H1 (cell line): ENCODE measurements around the gene GTPBP10. TPM values are rescaled to one million over a fixed set of nuclear protein-coding genes. Genes with fewer than 3 reads are reported as not detected.

Experiments
- CTCF ChIA-PET: fragments of 300-600 bp; sonication (Branson Sonifier 250); formaldehyde crosslinking; loops from one replicate; lab custom pipeline; 2021; ENCODE audit not compliant: partially characterized antibody; lab: Charles Lee
- POLR2A ChIA-PET: fragments of 300-600 bp; sonication (Branson Sonifier 250); formaldehyde crosslinking; loops from one replicate; lab custom pipeline; 2021; ENCODE audit warnings: inconsistent platforms; ENCODE audit not compliant: partially characterized antibody; lab: Charles Lee
- DNase-seq, 2 experiments: peaks; one replicate each; pipeline versions ENCODE4 v3.0.0 to v3.0.0-alpha.2; 2010 to 2022; ENCODE audit warnings: low spot score in 2 of 2, low read depth in 1 of 2, mixed read lengths in 1 of 2
- FAIRE-seq: peaks from 2 replicates; lab custom pipeline; 2011; peaks lifted over from hg19 to GRCh38; lab: Jason Lieb, UNC
- H2AFZ ChIP-seq: 2 replicates; pipeline ENCODE4 v1.8.1; 2012; ENCODE audit warnings: low read length, inconsistent platforms
- H2AK5ac ChIP-seq: 2 replicates; pipeline ENCODE4 v1.6.1; 2013; ENCODE audit warnings: low read depth, low read length
- H2BK120ac ChIP-seq: replicated peaks from 2 replicates; pipeline ENCODE3; 2013; ENCODE audit warnings: low read depth, low read length, inconsistent platforms
- H2BK12ac ChIP-seq: 2 replicates; pipeline ENCODE4 v1.6.1; 2013; ENCODE audit warnings: low read depth, low read length
- H2BK15ac ChIP-seq: 2 replicates; pipeline ENCODE4 v1.6.1; 2013; ENCODE audit warnings: low read length
- H2BK20ac ChIP-seq: 2 replicates; pipeline ENCODE4 v1.6.1; 2013; ENCODE audit warnings: low read length
- H2BK5ac ChIP-seq: 2 replicates; pipeline ENCODE4 v1.6.1; 2013; ENCODE audit warnings: low read depth, low read length
- H3K14ac ChIP-seq: 2 replicates; pipeline ENCODE4 v1.6.1; 2013; ENCODE audit warnings: inconsistent platforms; ENCODE audit not compliant: insufficient read length
- H3K18ac ChIP-seq: 2 replicates; pipeline ENCODE4 v1.6.1; 2013; ENCODE audit warnings: low read length; ENCODE audit errors: extremely low read depth
- H3K23ac ChIP-seq: 2 replicates; pipeline ENCODE4 v1.6.1; 2013; ENCODE audit warnings: inconsistent platforms; ENCODE audit not compliant: insufficient read length
- H3K23me2 ChIP-seq: 2 replicates; pipeline ENCODE4 v1.6.1; 2013; ENCODE audit warnings: low read depth, low read length
- H3K27ac ChIP-seq: 2 replicates; pipeline ENCODE4 v1.6.1; 2011; ENCODE audit warnings: low read depth, low read length, inconsistent platforms
- H3K27me3 ChIP-seq, 4 experiments: replicated peaks in 1 of 4; 1 replicate in 1 of 4; 2 replicates in 3 of 4; pipeline versions ENCODE4 v1.6.1 to v1.8.1; 2011 to 2013; ENCODE audit warnings: low read length in 3 of 4, mild to moderate bottlenecking in 3 of 4, inconsistent platforms in 2 of 4, mixed read lengths in 2 of 4, moderate library complexity in 1 of 4; ENCODE audit not compliant: control insufficient read depth in 3 of 4, insufficient read depth in 3 of 4; ENCODE audit errors: extremely low read depth in 1 of 4
- H3K36me3 ChIP-seq, 4 experiments: 2 replicates each; pipeline versions ENCODE4 v1.6.1 to v1.8.1; 2011 to 2013; ENCODE audit warnings: mild to moderate bottlenecking in 4 of 4, low read length in 3 of 4, moderate library complexity in 2 of 4, control low read depth in 1 of 4, inconsistent platforms in 1 of 4; ENCODE audit not compliant: insufficient read depth in 4 of 4, control insufficient read depth in 2 of 4
- H3K4ac ChIP-seq: replicated peaks from 2 replicates; pipeline ENCODE3; 2013; ENCODE audit warnings: low read length, low read depth, mixed read lengths, inconsistent platforms; ENCODE audit not compliant: insufficient read length
- H3K4me1 ChIP-seq, 4 experiments: replicated peaks in 1 of 4; 1 replicate in 1 of 4; 2 replicates in 3 of 4; pipeline versions ENCODE4 v1.6.1 to v1.8.1; 2011 to 2013; ENCODE audit warnings: low read length in 3 of 4, inconsistent platforms in 2 of 4, mixed read lengths in 1 of 4; ENCODE audit not compliant: insufficient read depth in 4 of 4, control insufficient read depth in 3 of 4
- H3K4me2 ChIP-seq, 2 experiments: 2 replicates each; pipeline versions ENCODE4 v1.6.1 to v1.8.1; 2011 to 2013; ENCODE audit warnings: low read depth in 2 of 2, low read length in 2 of 2, control low read depth in 1 of 2, inconsistent platforms in 1 of 2, mild to moderate bottlenecking in 1 of 2; ENCODE audit not compliant: insufficient read depth in 1 of 2
- H3K4me3 ChIP-seq, 4 experiments: fragments of 200-600, 300-600 bp in 1 of 4; sonication (generic), shearing (Covaris generic), sonication (Bioruptor Twin) in 1 of 4; 2 replicates each; pipeline versions ENCODE4 v1.5.1 to v1.8.1; 2011 to 2016; ENCODE audit warnings: low read length in 4 of 4, low read depth in 3 of 4, control low read depth in 2 of 4, inconsistent platforms in 2 of 4, mild to moderate bottlenecking in 2 of 4, mixed read lengths in 1 of 4, moderate library complexity in 1 of 4; ENCODE audit not compliant: insufficient read depth in 2 of 4; ENCODE audit errors: extremely low read depth in 1 of 4
- H3K56ac ChIP-seq: replicated peaks from 2 replicates; pipeline ENCODE3; 2013; ENCODE audit warnings: low read depth, mild to moderate bottlenecking, mixed read lengths, low read length, inconsistent platforms; ENCODE audit not compliant: insufficient read length
- H3K79me1 ChIP-seq: 2 replicates; pipeline ENCODE4 v1.6.1; 2013; ENCODE audit warnings: low read depth, low read length, control low read depth
- H3K79me2 ChIP-seq, 2 experiments: 2 replicates each; pipeline versions ENCODE4 v1.6.1 to v1.8.1; 2012 to 2013; ENCODE audit warnings: low read length in 2 of 2, mild to moderate bottlenecking in 2 of 2, inconsistent platforms in 1 of 2; ENCODE audit not compliant: insufficient read depth in 2 of 2, control insufficient read depth in 1 of 2
- H3K9ac ChIP-seq, 4 experiments: replicated peaks in 1 of 4; 1 replicate in 1 of 4; 2 replicates in 3 of 4; pipeline versions ENCODE4 v1.6.1 to v1.8.1; 2011 to 2013; ENCODE audit warnings: low read depth in 3 of 4, low read length in 3 of 4, control low read depth in 2 of 4, mild to moderate bottlenecking in 2 of 4, moderate library complexity in 2 of 4, inconsistent platforms in 1 of 4; ENCODE audit errors: extremely low read depth in 1 of 4
- H3K9me3 ChIP-seq, 2 experiments: 2 replicates each; pipeline versions ENCODE4 v1.6.1 to v1.8.1; 2012 to 2013; ENCODE audit warnings: mild to moderate bottlenecking in 2 of 2, moderate library complexity in 2 of 2, control low read depth in 1 of 2, inconsistent platforms in 1 of 2, low read depth in 1 of 2, low read length in 1 of 2, mixed read lengths in 1 of 2; ENCODE audit not compliant: insufficient read depth in 2 of 2
- H4K20me1 ChIP-seq, 2 experiments: replicated peaks in 1 of 2; 2 replicates each; pipeline versions ENCODE3 to v1.8.1; 2011 to 2013; ENCODE audit warnings: inconsistent platforms in 2 of 2, low read length in 2 of 2, mild to moderate bottlenecking in 1 of 2; ENCODE audit not compliant: insufficient read depth in 2 of 2, control insufficient read depth in 1 of 2
- H4K5ac ChIP-seq: 2 replicates; pipeline ENCODE4 v1.6.1; 2013; ENCODE audit warnings: low read length, low read depth, mixed read lengths, inconsistent platforms; ENCODE audit not compliant: insufficient read length
- H4K8ac ChIP-seq: 2 replicates; pipeline ENCODE4 v1.8.0; 2013; ENCODE audit warnings: mild to moderate bottlenecking, moderate library complexity, low read length, inconsistent platforms; ENCODE audit not compliant: insufficient read depth; ENCODE audit errors: extremely low read depth
- H4K91ac ChIP-seq: replicated peaks from 2 replicates; pipeline ENCODE3; 2013; ENCODE audit warnings: low read length, mixed read lengths, inconsistent platforms; ENCODE audit not compliant: insufficient read length
- ASH2L ChIP-seq: fragments of 200-600, 300-600 bp; sonication (generic); IDR thresholded peaks from one replicate; pipeline ENCODE4 v1.7.1; 2017; ENCODE audit warnings: low read length
- CBX8 ChIP-seq: fragments of 300-800, 300-1000 bp; sonication (generic); IDR thresholded peaks from 2 replicates; pipeline ENCODE4 v1.7.1; 2016; ENCODE audit warnings: low read depth, low read length, borderline replicate concordance
- CEBPB ChIP-seq: IDR thresholded peaks from 2 replicates; pipeline ENCODE4 v1.6.1; 2012; ENCODE audit warnings: low read depth, low read length
- EGR1 ChIP-seq: IDR thresholded peaks from 2 replicates; pipeline ENCODE4 v1.6.1; 2011; ENCODE audit warnings: low read depth, low read length, borderline replicate concordance
- HDAC6 ChIP-seq: IDR thresholded peaks from one replicate; pipeline ENCODE4 v1.7.1; 2012; ENCODE audit warnings: low read depth, mild to moderate bottlenecking, inconsistent platforms, low read length, moderate library complexity
- JUN ChIP-seq: IDR thresholded peaks from 2 replicates; pipeline ENCODE4 v1.6.1; 2011; ENCODE audit warnings: low read depth, mild to moderate bottlenecking, improper control_type of control experiment, low read length
- JUND ChIP-seq: IDR thresholded peaks from 2 replicates; pipeline ENCODE4 v1.6.1; 2011; ENCODE audit warnings: mild to moderate bottlenecking, improper control_type of control experiment, low read length
- KDM4A ChIP-seq: IDR thresholded peaks from one replicate; pipeline ENCODE4 v1.7.1; 2012; ENCODE audit warnings: low read depth, mild to moderate bottlenecking, moderate library complexity, low read length, inconsistent platforms; ENCODE audit not compliant: severe bottlenecking
- POLR2AphosphoS5 ChIP-seq: IDR thresholded peaks from 2 replicates; pipeline ENCODE4 v1.6.1; 2011; ENCODE audit warnings: low read depth, low read length
- ZNF274 ChIP-seq: IDR thresholded peaks from 2 replicates; pipeline ENCODE4 v1.7.0; 2012; ENCODE audit warnings: low read length, borderline replicate concordance; ENCODE audit errors: extremely low read depth
- polyA plus RNA-seq, 7 experiments: library from polyadenylated mRNA; depleted of rRNA in 3 of 7; stranded (reverse) in 5 of 7; unstranded in 2 of 7; fragments of >200 nt in 5 of 7; fragments of 200-250 nt in 2 of 7; gene quantifications; 1 replicate in 5 of 7; 2 replicates in 1 of 7; 4 replicates in 1 of 7; pipeline versions ENCODE4 v1.2.1 to v1.2.3, GENCODE V29; 2011 to 2013; ENCODE audit warnings: missing spikeins in 2 of 7, mixed read lengths in 2 of 7
- total RNA-seq: library from RNA; stranded (reverse); fragmentation: NEBNext Ultra II Directional; extraction: Animal tissue kit (Norgen Biotek cat#: 25700); gene quantifications from 2 replicates; pipeline ENCODE4 v1.2.1, GENCODE V29; 2021

The GTPBP10 gene
- total and polyA plus RNA-seq, 2 of the 8 experiments (the other 6 are each of a cell fraction or from before 2014, with no cell fraction given), result 4.4 to 21.2 TPM

DNA sequence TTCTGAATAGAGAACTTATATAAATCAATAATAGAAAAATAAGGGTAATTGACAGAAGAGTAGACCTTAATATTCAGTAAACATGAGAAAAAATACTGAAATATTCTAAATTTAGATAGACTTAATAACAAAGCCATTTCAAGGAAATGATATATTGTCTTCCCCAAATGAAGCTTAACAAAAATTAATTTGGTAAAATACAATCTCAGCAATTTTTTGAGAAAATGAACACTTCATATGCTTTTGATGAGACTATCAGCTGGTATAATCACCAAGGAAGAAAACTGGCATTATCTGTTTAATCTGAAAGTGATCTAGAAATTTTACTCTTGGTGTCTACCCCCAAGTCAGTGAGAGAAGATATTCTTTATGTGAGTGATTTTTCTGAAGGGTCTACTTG, 23.7 kb upstream of the GTPBP10 start:
- Histone ChIP-seq H3K23me2 (peaks cover 10% of the 10 kb centered on the region; the same call in 1 of the 2 replicates), H3K9me3 (no peaks in the 10 kb centered on the region), H3K4ac (no peak overlapping the region), H2BK15ac (no peak overlapping the region), H3K4me2 (no peak overlapping the region), H2BK12ac (no peak overlapping the region), H2BK120ac (no peak overlapping the region), H3K36me3 (no peaks in the 10 kb centered on the region), H2BK5ac (no peak overlapping the region), H3K79me1 (no peaks in the 10 kb centered on the region), H3K18ac (no peak overlapping the region), H4K91ac (no peak overlapping the region), H3K4me3 (no peak overlapping the region), H2AFZ (no peak overlapping the region), H2BK20ac (no peak overlapping the region), H3K27ac (no peak overlapping the region), H3K14ac (no peak overlapping the region), H4K20me1 (no peaks in the 10 kb centered on the region), H3K4me1 (peaks cover 0 to 3% (median 0%) of the 10 kb centered on the region in 4 experiments; a peak in 2 of 7 replicates), H3K27me3 (peaks cover 20 to 39% (median 29%) of the 10 kb centered on the region in 4 experiments), H4K8ac (no peak overlapping the region), H4K5ac (no peak overlapping the region)
- DNase-seq, result no peak
- POLR2A ChIA-PET, result no interaction called here
- no peak for TF ChIP-seq ZNF274
- no peak for TF ChIP-seq EGR1
- no peak for TF ChIP-seq POLR2AphosphoS5
- TF ChIP-seq KDM4A, result no peak
- TF ChIP-seq ASH2L, result no peak
- TF ChIP-seq CBX8, result no peak
- TF ChIP-seq JUN, result no peak
- no peak for TF ChIP-seq CEBPB
- no peak for TF ChIP-seq JUND
- no peak for TF ChIP-seq HDAC6
- TF ChIP-seq, all 59 proteins: peak for 0
- no peak overlapping the region for H3K9ac ChIP-seq
- no peak overlapping the region for H2AK5ac ChIP-seq
- CTCF ChIA-PET, result interaction anchor here (2.9 kb wide), 1 partner anchor 12 kb away, joined by 14 read pairs; no protein-coding TSS in a partner anchor
- no peak for FAIRE-seq
- no peak overlapping the region for H3K23ac ChIP-seq
- no peaks in the 10 kb centered on the region for H3K79me2 ChIP-seq
- H3K56ac ChIP-seq, result no peak overlapping the region
